Activated CD8-positive, alpha-beta T cell treated with anti-CD3 and anti-CD28 coated beads for 36 hours (primary cell): ENCODE measurements around the gene BZW1. TPM values are rescaled to one million over a fixed set of nuclear protein-coding genes. Genes with fewer than 3 reads are reported as not detected.

Source experiments
- ATAC-seq: fragments of 200-7000 bp; cut with Tn5 transposase; one replicate; pipeline ENCODE4 v1.10.0; 2021; ENCODE audit warnings: mild to moderate bottlenecking, moderate library complexity
- CTCF ChIA-PET: fragments of 350-600 bp; sonication (Branson Sonifier 250); formaldehyde crosslinking; loops from one replicate; lab custom pipeline; 2021; ENCODE audit warnings: antibody characterized with exemption; lab: Charles Lee
- POLR2A ChIA-PET: fragments of 350-600 bp; sonication (Branson Sonifier 250); formaldehyde crosslinking; loops from one replicate; lab custom pipeline; 2021; ENCODE audit warnings: antibody characterized with exemption; lab: Charles Lee
- DNase-seq: peaks from one replicate; pipeline ENCODE4 v3.0.0-alpha.2; 2020
- H3K27ac Mint-ChIP-seq: one replicate; pipeline ENCODE4 v1.8.0; 2021; ENCODE audit warnings: mild to moderate bottlenecking, mixed read lengths
- H3K27me3 Mint-ChIP-seq: one replicate; pipeline ENCODE4 v1.8.0; 2021; ENCODE audit warnings: mixed read lengths
- H3K36me3 Mint-ChIP-seq: one replicate; pipeline ENCODE4 v1.8.0; 2021; ENCODE audit warnings: low read depth, mixed read lengths
- H3K4me1 Mint-ChIP-seq: one replicate; pipeline ENCODE4 v1.8.0; 2021; ENCODE audit warnings: low read depth, mixed read lengths
- H3K4me3 Mint-ChIP-seq: one replicate; pipeline ENCODE4 v1.8.0; 2021; ENCODE audit warnings: mild to moderate bottlenecking, moderate library complexity, mixed read lengths
- H3K9me3 Mint-ChIP-seq: one replicate; pipeline ENCODE4 v1.8.0; 2021; ENCODE audit warnings: mixed read lengths
- CTCF ChIP-seq: fragments of 200-600 bp; IDR thresholded peaks from one replicate; pipeline ENCODE4 v1.8.0; 2022; ENCODE audit warnings: antibody characterized with exemption, mild to moderate bottlenecking
- intact Hi-C: fragments of 100-400 bp; cut with micrococcal nuclease; formaldehyde crosslinking; loops from one replicate; pipeline ENCODE4 v1.10.0; 2022
- total RNA-seq, 2 experiments: library from RNA; stranded (reverse); gene quantifications; one replicate each; pipeline ENCODE4 v1.2.3, GENCODE V29; 2021

Gene BZW1
- total RNA-seq, 2 experiments from 2014 or later, result 423 to 442 TPM

GRCh38 chr2:200782251-200782650 is 29.5 kb upstream of the BZW1 start:
- Mint-ChIP-seq H3K36me3 (no peaks in the 10 kb centered on the region), H3K9me3 (no peaks in the 10 kb centered on the region), H3K4me3 (no peak overlapping the region), H3K4me1 (peaks cover 2% of the 10 kb centered on the region), H3K27ac (no peak overlapping the region), H3K27me3 (no peaks in the 10 kb centered on the region)
- ChIA-PET POLR2A (no interaction called here), CTCF (interaction anchor here (0.9 kb wide), 1 partner anchor 16 kb away, joined by 3 read pairs; no protein-coding TSS in a partner anchor)
- ATAC-seq (no peak), DNase-seq (no peak)
- TF ChIP-seq CTCF, result no peak
- intact Hi-C loops, result no loop called here

- ChIA-PET CTCF (no interaction called here), POLR2A (interaction anchor here (0.9 kb wide), 1 partner anchor 13 kb away, joined by 4 read pairs; no protein-coding TSS in a partner anchor)
- no peak overlapping the region for H3K4me3 Mint-ChIP-seq
- no peak for TF ChIP-seq CTCF
- ATAC-seq (no peak), DNase-seq (no peak)
- H3K36me3 Mint-ChIP-seq, result no peaks in the 10 kb centered on the region
- no peaks in the 10 kb centered on the region for H3K27me3 Mint-ChIP-seq
- H3K4me1 Mint-ChIP-seq, result peaks cover 8% of the 10 kb centered on the region
- no peak overlapping the region for H3K27ac Mint-ChIP-seq
- H3K9me3 Mint-ChIP-seq, result no peaks in the 10 kb centered on the region
- intact Hi-C loops, result no loop called here
These were observed 27.5 kb upstream of the BZW1 start for GRCh38 chr2:200784215-200784614.

- no peak for TF ChIP-seq CTCF
- Mint-ChIP-seq H3K4me3 (no peak overlapping the region), H3K27ac (no peak overlapping the region), H3K9me3 (no peaks in the 10 kb centered on the region), H3K4me1 (peaks cover 8% of the 10 kb centered on the region), H3K36me3 (no peaks in the 10 kb centered on the region), H3K27me3 (peaks cover 3% of the 10 kb centered on the region)
- intact Hi-C loops, result no loop called here
- POLR2A ChIA-PET, result no interaction called here
- no peak for ATAC-seq
- no peak for DNase-seq
- CTCF ChIA-PET, result no interaction called here
These were observed 25.3 kb upstream of the BZW1 start for GRCh38 chr2:200786423-200786822.

GRCh38 chr2:200786826-200787225 is 24.9 kb upstream of the BZW1 start:
- DNase-seq, result no peak
- H3K9me3 Mint-ChIP-seq, result no peaks in the 10 kb centered on the region
- intact Hi-C loops, result no loop called here
- no peak overlapping the region for H3K4me3 Mint-ChIP-seq
- TF ChIP-seq CTCF, result no peak
- CTCF ChIA-PET, result no interaction called here
- peaks cover 4% of the 10 kb centered on the region for H3K27me3 Mint-ChIP-seq
- POLR2A ChIA-PET, result no interaction called here
- no peak overlapping the region for H3K27ac Mint-ChIP-seq
- ATAC-seq, result no peak
- no peaks in the 10 kb centered on the region for H3K36me3 Mint-ChIP-seq
- H3K4me1 Mint-ChIP-seq, result peaks cover 8% of the 10 kb centered on the region

- Mint-ChIP-seq H3K4me1 (peaks cover 8% of the 10 kb centered on the region), H3K27me3 (peaks cover 4% of the 10 kb centered on the region), H3K9me3 (no peaks in the 10 kb centered on the region), H3K36me3 (no peaks in the 10 kb centered on the region), H3K4me3 (no peak overlapping the region), H3K27ac (no peak overlapping the region)
- ChIA-PET POLR2A (no interaction called here), CTCF (interaction anchor here (0.6 to 1.0 kb wide), 2 partner anchors 23 to 41 kb away, joined by 3 read pairs; no protein-coding TSS in a partner anchor)
- DNase-seq (peak; percentile 36), ATAC-seq (peak; percentile 65)
- intact Hi-C loops, result no loop called here
- TF ChIP-seq CTCF, result no peak
These were observed 24.2 kb upstream of the BZW1 start for GRCh38 chr2:200787351-200788120.
